ENCODE results near the gene ZNF639. TPM values are rescaled to one million over a fixed set of nuclear protein-coding genes. Genes with fewer than 3 reads are reported as not detected.
"Not testable (repeated sequence)": the region's sequence is repeated elsewhere in the genome, so short reads cannot be mapped to it uniquely, and the experiment has no call there.

Gene ZNF639, protein sequence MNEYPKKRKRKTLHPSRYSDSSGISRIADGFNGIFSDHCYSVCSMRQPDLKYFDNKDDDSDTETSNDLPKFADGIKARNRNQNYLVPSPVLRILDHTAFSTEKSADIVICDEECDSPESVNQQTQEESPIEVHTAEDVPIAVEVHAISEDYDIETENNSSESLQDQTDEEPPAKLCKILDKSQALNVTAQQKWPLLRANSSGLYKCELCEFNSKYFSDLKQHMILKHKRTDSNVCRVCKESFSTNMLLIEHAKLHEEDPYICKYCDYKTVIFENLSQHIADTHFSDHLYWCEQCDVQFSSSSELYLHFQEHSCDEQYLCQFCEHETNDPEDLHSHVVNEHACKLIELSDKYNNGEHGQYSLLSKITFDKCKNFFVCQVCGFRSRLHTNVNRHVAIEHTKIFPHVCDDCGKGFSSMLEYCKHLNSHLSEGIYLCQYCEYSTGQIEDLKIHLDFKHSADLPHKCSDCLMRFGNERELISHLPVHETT
- total RNA-seq (2022), result 28.6 TPM in 2 replicates
- Bru-seq, nascent RNA, result percentile 85 among the genes with signal in this experiment
- percentile 91 among the genes with signal in this experiment for BruChase-seq, experiment 1, labeled RNA remaining after a 2-hour chase
- BruChase-seq, experiment 2, labeled RNA remaining after a 6-hour chase, result percentile 78 among the genes with signal in this experiment
- long read RNA-seq, transcript ZNF639-209 (6 exons, 2,033 nt), result minor isoform, 13 of 49 reads
- long read RNA-seq, transcript ZNF639-207 (7 exons, 1,228 nt), result major isoform, 23 of 49 reads
- long read RNA-seq, partial matches to known transcripts, result 2 of 49 reads
- long read RNA-seq, other reads (novel, unspliced or antisense), result 9 of 49 reads

DNA sequence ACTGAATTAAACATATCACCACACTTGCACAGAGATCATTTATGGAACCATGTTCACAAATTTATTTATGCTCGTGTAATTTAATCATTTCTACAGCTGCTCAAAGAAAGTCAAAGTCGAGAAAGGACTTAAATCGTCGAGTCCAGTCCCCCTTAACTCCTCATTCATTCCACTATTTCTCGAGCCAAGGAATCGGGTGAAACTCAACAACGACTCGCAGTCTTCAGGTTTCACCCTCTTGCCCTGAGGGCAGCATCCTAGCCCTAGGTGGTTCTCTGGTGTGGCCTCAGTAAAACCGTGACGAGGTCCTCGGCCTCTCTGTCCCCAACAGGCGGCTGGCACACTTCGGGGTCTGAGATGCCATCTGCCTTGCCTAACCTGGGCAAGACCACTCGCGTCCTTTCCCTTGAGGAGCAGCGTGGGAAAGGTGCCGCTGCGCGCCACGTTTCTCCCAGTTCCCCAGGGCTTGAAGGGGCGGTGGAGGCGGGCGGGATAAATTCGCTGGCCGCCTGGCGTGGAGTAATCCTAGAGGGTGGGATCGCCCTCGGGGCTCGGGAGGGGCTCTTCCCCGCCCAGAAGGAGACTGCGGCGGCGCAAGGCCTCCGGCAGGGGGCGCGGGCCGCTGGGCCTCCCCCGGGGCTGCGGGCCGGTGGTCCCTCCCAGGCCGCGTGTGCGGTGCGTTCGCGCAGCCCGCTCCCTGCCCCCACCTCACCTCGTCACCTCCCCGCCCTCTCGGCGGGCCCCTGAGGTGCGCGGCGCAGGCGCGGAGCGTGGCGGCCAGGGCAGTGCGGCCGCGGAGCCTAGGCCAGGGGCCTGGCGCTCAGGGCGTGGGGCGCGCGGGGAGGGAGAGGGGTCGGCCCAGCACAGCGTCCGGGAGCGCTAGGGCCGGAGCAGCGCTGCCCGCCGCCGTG is at the start of gene ZNF639:
Gene ZNF639 (plus strand): TSS at position 746 of the 911 bp plus-strand sequence. CDS start 5,263 bp downstream, outside the sequence.
- BruUV-seq (replicated peaks), result TSS peak; percentile 72
- ChIA-PET POLR2A (interaction anchor here (0.6 to 0.8 kb wide), 3 partner anchors 224 to 240 kb away, joined by 3 read pairs; partner anchors contain the start of gene ACTL6A), CTCF (interaction anchor here (1.9 kb wide), 1 partner anchor 253 kb away, joined by 4 read pairs; no protein-coding TSS in a partner anchor)
- Mint-ChIP-seq H3K4me1 (ENCODE audit: low read depth, unreplicated experiment) (peaks cover 6% of the 10 kb centered on the region), H3K9me3 (ENCODE audit: unreplicated experiment) (no peaks in the 10 kb centered on the region), H3K27me3 (ENCODE audit: insufficient read depth, unreplicated experiment) (no peaks in the 10 kb centered on the region), H3K36me3 (ENCODE audit: insufficient read depth, unreplicated experiment) (peaks cover 21% of the 10 kb centered on the region), H3K4me3 (ENCODE audit: unreplicated experiment) (peak within 1 kb of the TSS; percentile 78), H3K27ac (ENCODE audit: unreplicated experiment) (peak within 1 kb of the TSS; percentile 48)
- Histone ChIP-seq H3K9me3 (no peaks in the 10 kb centered on the region), H3K27me3 (replicated peaks; ENCODE audit: control insufficient read depth, insufficient read depth, low read length) (no peaks in the 10 kb centered on the region), H3K4me1 (peaks cover 5% of the 10 kb centered on the region; the same call in 1 of the 2 replicates), H3K4me3 (ENCODE audit: low read depth, low read length) (peak within 1 kb of the TSS; percentile 76), H3K36me3 (ENCODE audit: control insufficient read depth, insufficient read depth, low read length) (no peaks in the 10 kb centered on the region)
- TF ChIP-seq, protein P1, sequence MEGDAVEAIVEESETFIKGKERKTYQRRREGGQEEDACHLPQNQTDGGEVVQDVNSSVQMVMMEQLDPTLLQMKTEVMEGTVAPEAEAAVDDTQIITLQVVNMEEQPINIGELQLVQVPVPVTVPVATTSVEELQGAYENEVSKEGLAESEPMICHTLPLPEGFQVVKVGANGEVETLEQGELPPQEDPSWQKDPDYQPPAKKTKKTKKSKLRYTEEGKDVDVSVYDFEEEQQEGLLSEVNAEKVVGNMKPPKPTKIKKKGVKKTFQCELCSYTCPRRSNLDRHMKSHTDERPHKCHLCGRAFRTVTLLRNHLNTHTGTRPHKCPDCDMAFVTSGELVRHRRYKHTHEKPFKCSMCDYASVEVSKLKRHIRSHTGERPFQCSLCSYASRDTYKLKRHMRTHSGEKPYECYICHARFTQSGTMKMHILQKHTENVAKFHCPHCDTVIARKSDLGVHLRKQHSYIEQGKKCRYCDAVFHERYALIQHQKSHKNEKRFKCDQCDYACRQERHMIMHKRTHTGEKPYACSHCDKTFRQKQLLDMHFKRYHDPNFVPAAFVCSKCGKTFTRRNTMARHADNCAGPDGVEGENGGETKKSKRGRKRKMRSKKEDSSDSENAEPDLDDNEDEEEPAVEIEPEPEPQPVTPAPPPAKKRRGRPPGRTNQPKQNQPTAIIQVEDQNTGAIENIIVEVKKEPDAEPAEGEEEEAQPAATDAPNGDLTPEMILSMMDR (IDR thresholded peaks at IDR 0.05; ENCODE audit: insufficient read depth in 1 of 2, low read depth in 1 of 2, low read length in 1 of 2, severe bottlenecking in 1 of 2, unreplicated experiment in 1 of 2), result peak; percentile 67 to 86
- intact Hi-C loops (cut with micrococcal nuclease; ENCODE audit: unreplicated experiment), result loop anchor here (1.0 to 10.0 kb wide), 3 partner anchors 24 to 888 kb away; partner anchors contain the start of gene MFN1
- peak; percentile 84 to 92 for DNase-seq

DNA sequence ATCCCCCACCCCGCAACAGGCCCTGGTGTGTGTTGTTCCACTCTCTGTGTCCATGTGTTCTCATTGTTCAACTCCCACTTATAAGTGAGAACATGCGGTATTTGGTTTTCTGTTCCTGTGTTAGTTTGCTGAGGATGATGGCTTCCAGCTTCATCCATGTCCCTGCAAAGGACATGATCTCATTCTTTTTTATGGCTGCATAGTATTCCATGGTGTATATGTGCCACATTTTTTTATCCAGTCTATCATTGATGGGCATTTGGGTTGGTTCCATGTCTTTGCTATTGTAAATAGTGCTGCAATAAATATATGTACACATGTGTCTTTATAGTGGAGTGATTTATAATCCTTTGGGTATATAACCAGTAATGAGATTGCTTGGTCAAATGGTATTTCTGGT is 48.4 kb upstream of the ZNF639 start:
- H3K4me1 ChIP-seq; H3K9me3 ChIP-seq; H3K27me3 Mint-ChIP-seq (ENCODE audit: insufficient read depth, unreplicated experiment); H3K4me3 ChIP-seq (ENCODE audit: low read depth, low read length); H3K4me3 Mint-ChIP-seq (ENCODE audit: unreplicated experiment); CTCF ChIA-PET; H3K36me3 Mint-ChIP-seq (ENCODE audit: insufficient read depth, unreplicated experiment); DNase-seq; H3K4me1 Mint-ChIP-seq (ENCODE audit: low read depth, unreplicated experiment); H3K27ac Mint-ChIP-seq (ENCODE audit: unreplicated experiment); BruUV-seq (replicated peaks); H3K27me3 ChIP-seq (replicated peaks; ENCODE audit: control insufficient read depth, insufficient read depth, low read length); H3K36me3 ChIP-seq (ENCODE audit: control insufficient read depth, insufficient read depth, low read length); H3K9me3 Mint-ChIP-seq (ENCODE audit: unreplicated experiment); POLR2A ChIA-PET: not testable (repeated sequence)
- intact Hi-C loops (cut with micrococcal nuclease; ENCODE audit: unreplicated experiment), result loop anchor here (5.0 kb wide), 1 partner anchor 127 kb away; the partner anchor contains the start of gene PIK3CA

DNA sequence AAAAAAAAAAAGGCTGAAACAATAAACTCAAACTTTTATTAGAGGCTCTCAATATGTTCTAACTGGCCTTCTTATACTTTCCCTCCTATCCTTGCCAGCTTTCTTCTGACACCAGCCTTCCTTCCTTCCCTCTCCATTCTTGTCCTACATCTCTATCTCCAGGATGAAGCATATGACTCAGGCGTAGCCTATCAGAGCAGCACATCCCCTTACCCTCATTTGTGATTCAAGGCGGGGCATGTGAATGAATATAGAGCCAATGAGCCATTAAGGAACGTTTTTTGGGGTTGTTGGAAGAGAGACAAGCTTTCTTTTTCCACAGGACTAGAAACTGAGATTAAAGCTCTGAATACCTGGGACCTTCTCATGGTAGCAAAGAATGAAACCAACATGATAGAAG is 46.8 kb upstream of the ZNF639 start:
- H3K4me1 Mint-ChIP-seq (ENCODE audit: low read depth, unreplicated experiment), result no peaks in the 10 kb centered on the region
- no peaks in the 10 kb centered on the region for H3K27me3 Mint-ChIP-seq (ENCODE audit: insufficient read depth, unreplicated experiment)
- Histone ChIP-seq H3K4me3 (ENCODE audit: low read depth, low read length) (no peak overlapping the region), H3K27me3 (replicated peaks; ENCODE audit: control insufficient read depth, insufficient read depth, low read length) (no peaks in the 10 kb centered on the region), H3K9me3 (no peaks in the 10 kb centered on the region), H3K36me3 (ENCODE audit: control insufficient read depth, insufficient read depth, low read length) (no peaks in the 10 kb centered on the region), H3K4me1 (no peaks in the 10 kb centered on the region)
- intact Hi-C loops (cut with micrococcal nuclease; ENCODE audit: unreplicated experiment), result no loop called here
- TF ChIP-seq, protein P1 (IDR thresholded peaks at IDR 0.05; ENCODE audit: insufficient read depth in 1 of 2, low read depth in 1 of 2, low read length in 1 of 2, severe bottlenecking in 1 of 2, unreplicated experiment in 1 of 2), result no peak
- no peak for DNase-seq
- H3K27ac Mint-ChIP-seq (ENCODE audit: unreplicated experiment), result no peak overlapping the region
- POLR2A ChIA-PET, result no interaction called here
- H3K9me3 Mint-ChIP-seq (ENCODE audit: unreplicated experiment), result no peaks in the 10 kb centered on the region
- CTCF ChIA-PET, result no interaction called here
- H3K36me3 Mint-ChIP-seq (ENCODE audit: insufficient read depth, unreplicated experiment), result no peaks in the 10 kb centered on the region
- no peak overlapping the region for H3K4me3 Mint-ChIP-seq (ENCODE audit: unreplicated experiment)
- BruUV-seq (replicated peaks), result no TSS peak

Data from Caco-2 (cell line).